HG03103 (cell line): ENCODE results near the gene ATP8B4.
"Not testable (repeated sequence)": the region's sequence is repeated elsewhere in the genome, so short reads cannot be mapped to it uniquely, and the experiment has no call there.

Experiments used
- ATAC-seq: cut with Tn5 transposase; IDR thresholded peaks from one replicate; pipeline ENCODE4 v1.9.1; 2021; ENCODE audit warnings: low read depth; ENCODE audit not compliant: unreplicated experiment

ATP8B4 gene

GRCh38 chr15:50119063-50120040 is at the start of gene ATP8B4:
TSS of gene ATP8B4 (minus strand) at chr15:50119233. CDS start at chr15:50106966, 12,267 bp downstream.
- no peak for ATAC-seq

- no peak for ATAC-seq
These were observed 49.3 kb upstream of the ATP8B4 start for GRCh38 chr15:50168379-50168778.

DNA sequence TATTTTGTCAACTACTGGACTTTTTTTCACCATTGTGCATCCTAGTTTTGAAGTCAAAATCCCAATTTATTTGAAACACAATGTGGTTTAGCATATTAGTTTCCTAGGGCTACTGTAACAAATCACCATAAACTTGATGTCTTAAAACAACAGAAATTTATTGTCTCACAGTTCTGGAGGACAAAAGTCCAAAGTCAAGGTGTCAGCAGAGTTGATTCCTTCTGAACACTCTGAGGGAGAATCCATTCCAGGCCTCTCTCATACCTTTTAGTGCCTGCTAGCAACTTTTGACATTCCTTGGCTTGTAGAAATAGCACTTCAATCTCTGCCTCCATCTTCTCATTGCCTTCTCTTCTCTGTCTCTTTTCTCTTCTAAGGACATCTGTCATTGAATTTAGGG is 48.1 kb upstream of the ATP8B4 start:
- ATAC-seq, result no peak

- no peak for ATAC-seq
These were observed 47.2 kb upstream of the ATP8B4 start for GRCh38 chr15:50166216-50166615.

GRCh38 chr15:50164458-50164857 is 45.4 kb upstream of the ATP8B4 start:
- no peak for ATAC-seq

- ATAC-seq, result no peak
These were observed 44.8 kb upstream of the ATP8B4 start for GRCh38 chr15:50163719-50164410.

- no peak for ATAC-seq
These were observed 44.1 kb upstream of the ATP8B4 start for GRCh38 chr15:50162969-50163718.

DNA sequence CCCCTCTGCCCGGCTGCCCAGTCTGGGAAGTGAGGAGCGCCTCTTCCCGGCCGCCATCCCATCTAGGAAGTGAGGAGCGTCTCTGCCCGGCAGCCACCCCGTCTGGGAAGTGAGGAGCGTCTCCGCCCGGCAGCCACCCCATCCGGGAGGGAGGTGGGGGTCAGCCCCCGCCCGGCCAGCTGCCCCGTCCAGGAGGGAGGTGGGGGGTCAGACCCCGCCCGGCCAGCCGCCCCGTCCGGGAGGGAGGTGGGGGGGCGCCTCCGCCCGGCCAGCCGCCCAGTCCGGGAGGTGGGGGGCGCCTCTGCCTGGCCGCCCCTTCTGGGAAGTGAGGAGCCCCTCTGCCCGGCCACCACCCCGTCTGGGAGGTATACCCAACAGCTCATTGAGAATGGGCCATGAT is 39.2 kb upstream of the ATP8B4 start:
- not testable (repeated sequence) for ATAC-seq

GRCh38 chr15:50151476-50151875 is 32.4 kb upstream of the ATP8B4 start:
- ATAC-seq, result no peak

DNA sequence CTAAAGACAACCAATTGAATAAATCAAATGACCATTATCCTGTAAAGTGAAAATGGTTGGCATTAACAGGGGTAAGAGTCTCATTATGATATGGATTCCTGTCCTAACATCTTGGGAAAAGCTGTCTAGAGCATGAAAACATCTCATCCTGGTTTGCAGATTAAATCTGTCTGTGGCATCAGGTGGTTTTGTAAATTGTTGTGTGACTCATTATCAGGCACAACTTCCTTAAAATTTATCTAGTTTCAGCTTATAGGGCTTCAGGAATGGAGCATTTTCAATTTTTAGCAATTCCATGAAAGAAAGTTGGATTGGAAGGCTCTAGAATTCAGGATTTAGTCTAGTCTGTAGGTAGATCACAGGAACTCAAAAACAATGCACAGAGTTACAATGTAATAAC is 31.8 kb upstream of the ATP8B4 start:
- no peak for ATAC-seq

DNA sequence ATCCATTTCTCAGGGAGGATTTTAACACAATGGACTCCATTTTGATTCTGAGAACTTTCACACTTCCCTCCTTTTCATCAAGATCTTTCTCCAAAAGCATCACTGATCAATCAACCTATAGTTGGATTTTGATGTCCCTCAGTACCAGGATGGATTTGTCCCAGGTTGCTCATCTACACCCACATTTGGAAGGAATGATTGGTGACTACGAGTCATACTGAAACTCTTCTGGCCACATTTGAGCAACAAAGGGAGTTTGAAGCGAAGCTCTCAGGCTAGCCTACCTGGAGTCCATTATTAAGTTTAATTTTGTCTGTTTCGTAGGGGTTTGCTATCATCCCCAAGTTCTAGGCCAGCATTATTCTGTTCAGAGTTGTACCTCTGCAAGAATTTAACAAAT is 31.3 kb upstream of the ATP8B4 start:
- no peak for ATAC-seq

DNA sequence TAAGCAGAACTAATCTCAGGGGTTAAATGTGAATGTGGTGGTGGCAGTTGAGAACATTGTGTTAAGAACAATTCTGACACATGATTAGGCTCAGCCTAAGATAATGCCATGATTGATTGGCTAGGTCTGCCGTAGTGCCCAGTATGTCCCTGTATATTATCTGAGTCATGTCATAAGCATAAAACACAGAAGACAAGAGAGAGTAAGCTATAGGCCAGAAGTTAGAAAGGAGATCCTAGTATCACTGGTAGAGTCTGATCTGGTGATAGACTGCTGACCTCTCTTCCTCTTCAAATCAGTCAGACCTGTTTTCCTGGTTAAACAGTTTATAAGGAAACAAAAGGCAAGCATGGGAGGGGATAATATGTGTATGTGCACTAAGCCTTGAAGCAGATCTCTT is 30.1 kb upstream of the ATP8B4 start:
- no peak for ATAC-seq

DNA sequence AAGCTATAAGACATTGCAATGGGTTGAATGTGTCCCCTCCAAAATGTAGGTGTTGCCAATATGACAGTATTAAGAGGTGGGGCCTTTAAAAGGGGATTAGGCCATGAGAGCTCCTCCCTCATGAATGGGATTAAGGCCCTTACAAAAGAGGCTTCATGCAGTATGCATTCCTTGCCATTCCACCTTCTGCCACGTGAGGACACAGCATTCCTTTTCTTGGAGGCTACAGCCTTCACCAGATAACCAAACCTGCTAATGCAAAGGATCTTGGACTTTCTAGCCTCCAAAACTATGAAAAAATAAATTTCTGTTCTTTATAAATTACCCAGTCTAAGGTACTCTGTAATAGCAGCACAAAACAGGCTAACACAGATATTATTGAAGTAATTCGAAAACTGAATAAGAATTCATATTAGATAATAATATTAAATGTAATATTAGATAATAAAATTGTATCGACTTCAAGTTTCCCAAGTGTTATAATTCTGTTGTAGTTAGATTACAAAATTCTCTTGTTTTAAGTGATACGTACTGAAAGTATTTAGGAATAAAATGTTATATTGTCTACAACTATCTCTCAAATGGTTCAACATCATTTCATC is 29.4 kb upstream of the ATP8B4 start:
- ATAC-seq, result no peak

DNA sequence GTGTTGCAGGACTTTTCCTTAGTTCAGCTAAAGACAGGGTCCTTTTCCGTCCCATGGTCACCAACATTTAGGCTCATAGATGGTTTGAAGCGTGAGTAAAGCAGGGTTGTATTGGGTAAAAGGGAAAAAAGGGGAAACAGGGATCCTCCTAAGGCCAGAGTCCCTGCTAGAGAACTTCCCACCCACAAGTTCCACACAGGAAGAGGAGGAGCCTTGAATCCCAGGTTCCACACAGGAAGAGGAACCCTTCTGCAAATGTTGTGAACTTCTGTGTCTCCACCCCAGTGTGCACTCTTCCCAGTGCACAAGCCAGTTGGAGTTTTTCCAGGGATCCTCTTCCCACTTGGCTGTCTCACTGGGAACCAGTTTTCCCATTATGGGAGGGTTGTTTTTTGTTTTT is 27.6 kb upstream of the ATP8B4 start:
- no peak for ATAC-seq

DNA sequence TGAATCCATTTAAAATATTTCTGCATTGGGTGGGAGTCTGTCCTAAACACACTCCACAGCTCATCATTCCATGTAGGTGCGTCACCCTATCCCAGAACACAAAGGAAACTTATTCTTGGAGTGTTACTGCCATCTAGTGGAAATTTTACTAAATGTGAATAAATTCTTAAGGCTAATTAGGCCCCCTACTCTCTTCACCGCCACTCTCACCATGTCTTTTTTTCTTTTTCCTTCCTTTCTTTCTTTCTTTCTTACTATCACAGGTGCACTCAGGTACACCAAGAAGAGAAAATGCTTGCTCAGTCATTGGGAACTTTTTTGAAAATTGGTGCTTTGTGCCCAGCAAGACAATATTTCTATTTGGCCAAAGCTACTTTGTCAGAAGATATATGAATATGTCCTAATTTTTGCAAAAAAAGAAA is 26.4 kb upstream of the ATP8B4 start:
- ATAC-seq, result no peak

DNA sequence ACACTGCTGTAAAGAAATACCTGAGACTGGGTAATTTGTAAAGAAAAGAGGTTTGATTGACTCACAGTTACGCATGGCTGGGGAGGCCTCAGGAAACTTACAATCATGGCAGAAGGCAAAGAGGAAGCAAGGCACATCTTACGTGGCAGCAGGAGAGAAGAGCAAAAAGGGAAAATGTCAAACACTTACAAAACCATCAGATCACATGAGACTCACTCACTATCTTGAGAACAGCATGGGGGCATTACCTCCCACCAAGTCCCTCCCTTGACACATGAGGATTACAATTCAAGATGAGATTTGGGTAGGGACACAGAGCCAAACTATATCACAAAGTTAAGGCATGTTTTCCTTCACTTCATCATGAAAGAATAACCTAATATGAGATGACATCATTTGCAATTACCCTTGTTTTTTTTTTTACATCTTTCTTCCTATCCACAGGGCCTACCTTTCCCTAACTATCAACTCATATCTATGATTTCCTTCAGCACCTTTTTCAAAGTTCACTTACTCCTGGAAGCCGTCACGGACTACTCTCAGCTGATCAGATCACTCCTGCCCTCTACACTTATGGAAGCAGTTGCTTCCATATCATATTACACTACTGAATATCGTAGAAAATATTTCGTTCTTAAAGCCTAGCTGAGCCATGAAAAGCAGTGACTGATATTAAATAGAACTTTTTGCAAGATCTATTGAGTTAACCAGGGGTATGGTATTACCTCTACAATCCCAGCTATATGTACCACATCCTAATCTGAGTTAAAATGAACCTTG is 25.5 kb upstream of the ATP8B4 start:
- no peak for ATAC-seq

GRCh38 chr15:50143255-50143860 is 24.3 kb upstream of the ATP8B4 start:
- ATAC-seq, result no peak

DNA sequence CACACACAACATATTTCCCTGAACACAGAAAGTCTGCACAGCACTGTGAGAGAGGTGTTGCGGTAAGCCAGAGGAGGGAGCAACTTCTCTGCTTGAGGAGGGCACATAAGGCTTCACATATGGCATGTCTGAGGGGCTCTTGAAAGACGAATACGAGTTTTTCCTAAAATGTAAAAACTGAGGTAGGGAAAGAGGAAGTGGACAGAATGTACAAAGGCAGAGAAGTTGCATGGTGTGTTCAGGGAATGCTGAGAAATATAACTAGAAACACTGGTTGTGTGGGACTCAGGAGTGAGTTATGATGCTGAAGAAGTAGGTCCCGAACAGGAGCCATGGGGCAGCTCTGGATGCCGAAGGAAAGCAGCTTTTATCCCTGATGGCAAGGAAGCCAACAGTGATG is 22.8 kb upstream of the ATP8B4 start:
- no peak for ATAC-seq

- no peak for ATAC-seq
These were observed 21.9 kb upstream of the ATP8B4 start for GRCh38 chr15:50140983-50141382.
